Kidney (tissue), 14 donors: ENCODE results near the gene NRXN3. TPM values are rescaled to one million over a fixed set of nuclear protein-coding genes. Genes with fewer than 3 reads are reported as not detected.
A peak's percentile ranks its signal among the peaks of the same experiment; 100 is the strongest.

Experiments
- DNase-seq, 5 donors: peaks; one replicate each; pipeline ENCODE4 v3.0.0-alpha.2; 2013 to 2020
- FAIRE-seq: peaks from 2 replicates; lab custom pipeline; 2012; peaks lifted over from hg19 to GRCh38; lab: Jason Lieb, UNC
- H3K27ac ChIP-seq, 2 donors: one replicate each; pipeline ENCODE4 v1.7.0; 2013; ENCODE audit warnings: low read depth in 2 of 2, low read length in 2 of 2, inconsistent platforms in 1 of 2
- H3K27me3 ChIP-seq: one replicate; pipeline ENCODE4 v1.7.1; 2013; ENCODE audit warnings: low read length, inconsistent platforms; ENCODE audit not compliant: control insufficient read depth, insufficient read depth
- H3K36me3 ChIP-seq, 3 donors: one replicate each; pipeline versions ENCODE4 v1.7.0 to v1.7.1; 2013; ENCODE audit warnings: low read length in 3 of 3, control low read depth in 1 of 3, inconsistent platforms in 1 of 3; ENCODE audit not compliant: insufficient read depth in 3 of 3, control insufficient read depth in 2 of 3
- H3K4me1 ChIP-seq, 3 donors: one replicate each; pipeline versions ENCODE4 v1.7.0 to v1.7.1; 2013; ENCODE audit warnings: low read length in 3 of 3, inconsistent platforms in 1 of 3, low read depth in 1 of 3; ENCODE audit not compliant: control insufficient read depth in 2 of 3, insufficient read depth in 2 of 3
- H3K4me3 ChIP-seq, 3 donors: one replicate each; pipeline versions ENCODE4 v1.7.0 to v1.8.1; 2013; ENCODE audit warnings: low read length in 3 of 3, control low read depth in 1 of 3, inconsistent platforms in 1 of 3
- H3K9ac ChIP-seq, 3 donors: one replicate each; pipeline versions ENCODE4 v1.7.0 to v1.7.1; 2013; ENCODE audit warnings: low read length in 3 of 3, control low read depth in 1 of 3, inconsistent platforms in 1 of 3
- H3K9me3 ChIP-seq, 3 donors: one replicate each; pipeline versions ENCODE4 v1.7.0 to v1.7.1; 2013; ENCODE audit warnings: low read length in 3 of 3, control low read depth in 1 of 3, inconsistent platforms in 1 of 3; ENCODE audit not compliant: control insufficient read depth in 2 of 3, insufficient read depth in 1 of 3
- CTCF ChIP-seq: IDR thresholded peaks from 3 replicates; pipeline ENCODE4 v1.5.1; 2012; ENCODE audit warnings: mild to moderate bottlenecking, moderate library complexity, borderline replicate concordance; ENCODE audit not compliant: insufficient read depth; ENCODE audit errors: extremely low read depth
- intact Hi-C: fragments of 100-400 bp; cut with DNase I; formaldehyde crosslinking; loops from one replicate; pipeline ENCODE4 v1.11.1; 2022
- polyA plus RNA-seq: library from polyadenylated mRNA; stranded (reverse); fragments of 350-450 nt; fragmentation: Illumina TruSeq; extraction: RNeasy Lipid Tissue Mini Kit (QIAGEN cat#74804); gene quantifications from one replicate; pipeline ENCODE4 v1.2.3, GENCODE V29; 2014; ENCODE audit warnings: low read depth, low replicate concordance; ENCODE audit not compliant: insufficient read depth
- total RNA-seq: library from RNA; stranded (reverse); fragmentation: NEBNext Ultra II Directional; extraction: Animal tissue kit (Norgen Biotek cat#: 25700); gene quantifications from one replicate; pipeline ENCODE4 v1.2.1, GENCODE V29; 2021
- donor health status: control.
- donor health status: control.
- donor health status: control.
- donor health status: control.
- donor health status: control.
- donor health status: DM: yes; HTN: yes; CAD: no.
- donor health status: Normal renal cell carcinoma (clear cell type).

Gene NRXN3
- total and polyA plus RNA-seq, 2 donors from 2014 or later = 1.5 to 2.4 TPM

- DNase-seq (peak in 3 of 5 donors; percentile 28 to 38 (median 38)), FAIRE-seq (no peak)
Measured at GRCh38 chr14:78227248-78228077, 57.3 kb downstream of the NRXN3 start.

GRCh38 chr14:78228702-78229327, 58.6 kb downstream of the NRXN3 start:
- H3K27ac ChIP-seq = no peak overlapping the region
- intact Hi-C loops = no loop called here
- H3K9me3 ChIP-seq = no peaks in the 10 kb centered on the region
- H3K4me3 ChIP-seq = no peak overlapping the region
- DNase-seq (no peak), FAIRE-seq (no peak)
- H3K9ac ChIP-seq = no peak overlapping the region
- no peaks in the 10 kb centered on the region for H3K36me3 ChIP-seq
- TF ChIP-seq CTCF = no peak
- no peaks in the 10 kb centered on the region for H3K4me1 ChIP-seq
- H3K27me3 ChIP-seq = no peaks in the 10 kb centered on the region

More at GRCh38 chr14:78227248-78228077, 57.3 kb downstream of the NRXN3 start:
- TF ChIP-seq CTCF = no peak
- Histone ChIP-seq H3K36me3 (no peaks in the 10 kb centered on the region), H3K4me3 (no peak overlapping the region), H3K27me3 (no peaks in the 10 kb centered on the region), H3K9me3 (no peaks in the 10 kb centered on the region), H3K27ac (no peak overlapping the region), H3K4me1 (no peaks in the 10 kb centered on the region), H3K9ac (no peak overlapping the region)
- intact Hi-C loops = no loop called here

- H3K27ac ChIP-seq = no peak overlapping the region
- H3K9me3 ChIP-seq = no peaks in the 10 kb centered on the region
- H3K9ac ChIP-seq = no peak overlapping the region
- FAIRE-seq (no peak), DNase-seq (peak in 2 of 5 donors; percentile 30 to 37)
- no peaks in the 10 kb centered on the region for H3K36me3 ChIP-seq
- H3K27me3 ChIP-seq = no peaks in the 10 kb centered on the region
- no peak for TF ChIP-seq CTCF
- intact Hi-C loops = no loop called here
- no peaks in the 10 kb centered on the region for H3K4me1 ChIP-seq
- H3K4me3 ChIP-seq = no peak overlapping the region
Measured at GRCh38 chr14:78232231-78233000, 62.2 kb downstream of the NRXN3 start.
